HG02840 (cell line): Measurements from ENCODE around the gene ATP13A1.
A peak's percentile ranks its signal among the peaks of the same experiment; 100 is the strongest.
"Not testable (repeated sequence)": the region's sequence is repeated elsewhere in the genome, so short reads cannot be mapped to it uniquely, and the experiment has no call there.

Experiments used
- ATAC-seq: cut with Tn5 transposase; IDR thresholded peaks from one replicate; pipeline ENCODE4 v1.9.1; 2021; ENCODE audit warnings: mild to moderate bottlenecking, moderate library complexity, moderate number of reproducible peaks; ENCODE audit not compliant: unreplicated experiment, low FRiP score

Gene ATP13A1

GRCh38 chr19:19626516-19627472, 36.7 kb downstream of the ATP13A1 start:
- no peak for ATAC-seq

- ATAC-seq: no peak
Measured at GRCh38 chr19:19624032-19624570, 39.4 kb downstream of the ATP13A1 start.

GRCh38 chr19:19623383-19623782, 40.1 kb downstream of the ATP13A1 start:
- ATAC-seq: no peak

GRCh38 chr19:19619849-19620210, 43.6 kb downstream of the ATP13A1 start:
- ATAC-seq: no peak

- ATAC-seq: no peak
Measured at GRCh38 chr19:19619181-19619848, 44.2 kb downstream of the ATP13A1 start.

- peak; percentile 92 for ATAC-seq
Measured at GRCh38 chr19:19618219-19619051, 45.0 kb downstream of the ATP13A1 start, which contains the start of gene PBX4. TSS of gene PBX4 (minus strand) at chr19:19618687. CDS start at chr19:19618629, 58 bp downstream.

- ATAC-seq: no peak
Measured at GRCh38 chr19:19615086-19615485, 48.4 kb downstream of the ATP13A1 start.

GRCh38 chr19:19613506-19613905, 50.0 kb downstream of the ATP13A1 start:
- no peak for ATAC-seq

GRCh38 chr19:19610376-19611202, 52.9 kb downstream of the ATP13A1 start:
- ATAC-seq: no peak

GRCh38 chr19:19606686-19607085, 56.8 kb downstream of the ATP13A1 start:
- ATAC-seq: not testable (repeated sequence)

- no peak for ATAC-seq
Measured at GRCh38 chr19:19606021-19606420, 57.5 kb downstream of the ATP13A1 start.

- no peak for ATAC-seq
Measured at GRCh38 chr19:19602713-19603324, 60.7 kb downstream of the ATP13A1 start.

- no peak for ATAC-seq
Measured at GRCh38 chr19:19602136-19602712, 61.3 kb downstream of the ATP13A1 start.

- no peak for ATAC-seq
Measured at GRCh38 chr19:19600793-19601330, 62.6 kb downstream of the ATP13A1 start.

GRCh38 chr19:19598728-19599451, 64.6 kb downstream of the ATP13A1 start:
- not testable (repeated sequence) for ATAC-seq

GRCh38 chr19:19597809-19598306, 65.6 kb downstream of the ATP13A1 start:
- no peak for ATAC-seq
